ENCODE measurements around the gene PRG2.
"Not testable (repeated sequence)": the region's sequence is repeated elsewhere in the genome, so short reads cannot be mapped to it uniquely, and the experiment has no call there.

PRG2 gene

GRCh38 chr11:57348636-57349313 lies 41.7 kb downstream of the PRG2 start:
- in situ Hi-C loops (cut with MboI; ENCODE audit: low sequenced_read_pairs): no loop called here

GRCh38 chr11:57348052-57348451 lies 42.4 kb downstream of the PRG2 start:
- in situ Hi-C loops (cut with MboI; ENCODE audit: low sequenced_read_pairs): no loop called here

GRCh38 chr11:57347336-57347735 lies 43.1 kb downstream of the PRG2 start:
- in situ Hi-C loops (cut with MboI; ENCODE audit: low sequenced_read_pairs): no loop called here

GRCh38 chr11:57345555-57346211 lies 44.8 kb downstream of the PRG2 start:
- in situ Hi-C loops (cut with MboI; ENCODE audit: low sequenced_read_pairs): no loop called here

GRCh38 chr11:57344826-57345225 lies 45.6 kb downstream of the PRG2 start:
- in situ Hi-C loops (cut with MboI; ENCODE audit: low sequenced_read_pairs): no loop called here

GRCh38 chr11:57343825-57344224 lies 46.6 kb downstream of the PRG2 start:
- in situ Hi-C loops (cut with MboI; ENCODE audit: low sequenced_read_pairs): no loop called here

- in situ Hi-C loops (cut with MboI; ENCODE audit: low sequenced_read_pairs): no loop called here
Measured at GRCh38 chr11:57342702-57343101, 47.7 kb downstream of the PRG2 start.

- in situ Hi-C loops (cut with MboI; ENCODE audit: low sequenced_read_pairs): no loop called here
Measured at GRCh38 chr11:57341250-57341808, 49.1 kb downstream of the PRG2 start.

GRCh38 chr11:57340039-57340615 lies 50.3 kb downstream of the PRG2 start:
- in situ Hi-C loops (cut with MboI; ENCODE audit: low sequenced_read_pairs): no loop called here

- in situ Hi-C loops (cut with MboI; ENCODE audit: low sequenced_read_pairs): no loop called here
Measured at GRCh38 chr11:57339328-57339727, 51.1 kb downstream of the PRG2 start.

GRCh38 chr11:57338142-57338541 lies 52.3 kb downstream of the PRG2 start, which contains the start of gene P2RX3:
P2RX3 (plus strand) TSS chr11:57338352; CDS start chr11:57338551, 199 bp downstream.
- in situ Hi-C loops (cut with MboI; ENCODE audit: low sequenced_read_pairs): no loop called here

- in situ Hi-C loops (cut with MboI; ENCODE audit: low sequenced_read_pairs): not testable (repeated sequence)
Measured at GRCh38 chr11:57336856-57337255, 53.6 kb downstream of the PRG2 start.
